HTR-8/SVneo (cell line): Measurements from ENCODE around the gene ZBTB39.
"Not testable (repeated sequence)": the region's sequence is repeated elsewhere in the genome, so short reads cannot be mapped to it uniquely, and the experiment has no call there.

Experiments
- DNase-seq: peaks from one replicate; pipeline ENCODE4 v3.0.0; 2011; ENCODE audit warnings: low spot score, mixed read lengths; ENCODE audit not compliant: insufficient read length
- FAIRE-seq: peaks from 2 replicates; lab custom pipeline; 2011; peaks lifted over from hg19 to GRCh38; lab: Jason Lieb, UNC

The ZBTB39 gene

GRCh38 chr12:56985714-56986113, 20.6 kb downstream of the ZBTB39 start:
- FAIRE-seq = peak; percentile 87
- not testable (repeated sequence) for DNase-seq

GRCh38 chr12:56983386-56983785, 23.0 kb downstream of the ZBTB39 start:
- no peak for DNase-seq
- no peak for FAIRE-seq

DNA sequence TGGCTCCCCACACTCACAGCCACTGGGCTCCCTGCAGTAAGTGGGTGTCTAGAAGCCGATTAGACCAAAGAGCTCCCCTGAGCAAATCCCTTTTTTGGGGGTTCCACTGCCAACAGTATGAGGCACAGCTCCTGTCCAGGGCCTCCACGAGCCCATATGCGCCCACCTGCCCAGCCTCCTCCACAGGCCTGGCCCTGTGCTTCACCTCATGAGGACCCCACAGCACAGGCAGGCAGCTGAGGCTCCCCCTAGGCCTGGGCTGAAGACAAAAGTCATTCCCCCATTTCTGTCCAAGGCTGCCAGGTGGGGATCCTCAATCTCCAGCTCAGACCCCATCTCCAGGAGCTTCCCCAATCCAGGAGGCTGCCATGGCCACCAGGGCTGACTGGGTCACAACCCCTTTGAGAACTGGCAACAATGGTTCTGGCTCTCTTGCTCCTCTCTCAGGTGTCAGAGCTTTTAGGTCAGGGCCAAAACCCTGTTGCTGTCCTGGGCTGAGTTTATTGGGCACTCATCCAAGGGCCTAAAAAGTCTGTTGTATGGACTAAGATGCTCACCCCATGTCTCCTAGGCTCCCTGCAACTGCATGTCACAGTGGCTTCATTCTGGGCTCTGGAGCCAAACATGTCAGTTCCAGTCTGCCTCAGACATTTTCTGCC, 23.6 kb downstream of the ZBTB39 start:
- DNase-seq, FAIRE-seq: not testable (repeated sequence)

- no peak for DNase-seq
- FAIRE-seq = no peak
Observed at GRCh38 chr12:56980941-56981530, 25.3 kb downstream of the ZBTB39 start.

DNA sequence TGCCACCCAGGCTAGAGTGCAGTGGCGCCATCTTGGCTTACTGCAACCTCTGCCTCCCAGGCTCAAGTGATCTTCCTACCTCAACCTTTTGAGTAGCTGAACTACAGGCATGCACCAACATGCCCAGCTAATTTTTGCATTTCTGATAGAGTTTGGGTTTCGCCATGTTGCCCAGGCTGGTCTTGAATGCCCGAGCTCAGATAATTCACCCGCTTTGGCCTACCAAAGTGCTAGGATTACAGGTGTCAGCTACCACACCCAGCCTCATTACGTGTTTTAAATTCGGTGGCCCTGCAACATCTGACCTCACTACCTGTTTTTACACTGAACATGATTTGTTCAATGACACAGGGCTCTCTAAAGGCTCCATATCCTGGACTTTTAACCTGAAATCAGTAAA, 26.1 kb downstream of the ZBTB39 start:
- FAIRE-seq (no peak), DNase-seq (no peak)

DNA sequence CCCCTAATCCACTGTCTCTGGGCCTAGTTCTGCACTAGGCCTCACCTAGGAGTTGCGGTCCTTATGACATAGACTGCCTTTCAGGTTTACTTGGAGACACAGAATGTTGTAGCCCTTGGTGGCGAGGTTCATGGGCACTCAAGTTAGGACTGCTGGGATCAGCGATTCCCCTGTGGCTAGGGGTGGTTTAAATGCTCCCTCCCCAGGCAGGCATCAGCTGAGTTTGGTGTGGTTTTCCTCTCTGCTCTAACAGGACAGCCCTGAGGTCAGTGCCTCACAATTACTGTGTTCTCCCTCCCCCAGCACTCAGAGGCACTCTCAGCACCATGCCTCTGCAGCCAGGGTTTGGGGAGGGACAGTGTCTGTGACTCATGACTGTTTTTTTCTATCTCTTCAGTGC, 26.7 kb downstream of the ZBTB39 start:
- DNase-seq (no peak), FAIRE-seq (no peak)

DNA sequence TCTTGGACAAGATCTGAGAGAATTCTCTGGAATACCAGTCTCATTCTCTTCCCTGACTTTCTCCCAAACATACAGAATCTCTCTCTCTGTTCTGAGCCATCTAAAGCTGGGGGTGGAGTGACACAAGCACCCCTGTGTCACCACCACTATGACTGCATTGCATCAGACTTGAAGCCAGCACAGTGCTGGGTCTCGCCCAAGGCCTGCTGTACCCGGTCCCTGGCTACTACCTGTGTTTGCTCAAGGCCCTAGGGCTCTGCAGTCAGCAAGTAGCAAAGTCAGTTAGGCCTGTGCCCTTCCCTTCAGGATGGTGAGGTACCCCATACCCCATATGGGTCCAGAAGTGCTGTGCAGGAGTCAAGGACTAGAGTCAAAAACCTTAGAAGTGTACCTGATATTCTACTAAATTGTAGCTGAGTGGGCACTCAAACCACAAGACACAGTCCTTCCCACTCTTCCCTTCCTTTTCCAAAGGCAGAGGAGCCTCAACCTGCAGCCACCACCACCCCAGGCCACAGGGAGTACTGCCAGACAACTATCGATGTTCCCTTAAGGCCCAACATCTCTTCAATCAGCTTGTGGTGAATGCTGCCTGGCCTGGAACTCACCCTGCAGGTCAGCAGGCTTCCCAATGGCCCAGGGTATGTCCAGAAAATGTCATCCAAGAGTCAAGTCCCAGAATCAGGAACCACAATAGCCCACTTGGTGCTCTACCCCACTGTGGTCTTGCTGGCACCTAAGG, 27.8 kb downstream of the ZBTB39 start:
- no peak for DNase-seq
- FAIRE-seq = no peak

DNA sequence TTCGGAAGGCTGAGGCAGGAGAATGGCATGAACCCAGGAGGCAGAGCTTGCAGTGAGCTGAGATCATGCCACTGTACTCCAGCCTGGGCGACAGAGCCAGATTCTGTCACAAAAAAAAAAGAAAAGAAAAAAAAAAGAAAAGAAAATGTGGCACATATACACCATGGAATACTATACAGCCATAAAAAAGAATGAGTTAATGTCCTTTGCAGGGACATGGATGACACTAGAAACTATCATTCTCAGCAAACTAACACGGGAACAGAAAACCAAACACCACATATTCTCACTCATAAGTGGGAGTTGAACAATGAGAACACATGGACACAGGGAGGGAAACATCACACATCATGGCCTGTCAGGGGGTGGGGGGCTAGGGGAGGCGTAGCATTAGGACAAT, 29.0 kb downstream of the ZBTB39 start:
- not testable (repeated sequence) for FAIRE-seq, DNase-seq

GRCh38 chr12:56974224-56974623, 32.1 kb downstream of the ZBTB39 start:
- not testable (repeated sequence) for FAIRE-seq, DNase-seq

- FAIRE-seq, DNase-seq: not testable (repeated sequence)
Observed at GRCh38 chr12:56968910-56969309, 37.4 kb downstream of the ZBTB39 start.

DNA sequence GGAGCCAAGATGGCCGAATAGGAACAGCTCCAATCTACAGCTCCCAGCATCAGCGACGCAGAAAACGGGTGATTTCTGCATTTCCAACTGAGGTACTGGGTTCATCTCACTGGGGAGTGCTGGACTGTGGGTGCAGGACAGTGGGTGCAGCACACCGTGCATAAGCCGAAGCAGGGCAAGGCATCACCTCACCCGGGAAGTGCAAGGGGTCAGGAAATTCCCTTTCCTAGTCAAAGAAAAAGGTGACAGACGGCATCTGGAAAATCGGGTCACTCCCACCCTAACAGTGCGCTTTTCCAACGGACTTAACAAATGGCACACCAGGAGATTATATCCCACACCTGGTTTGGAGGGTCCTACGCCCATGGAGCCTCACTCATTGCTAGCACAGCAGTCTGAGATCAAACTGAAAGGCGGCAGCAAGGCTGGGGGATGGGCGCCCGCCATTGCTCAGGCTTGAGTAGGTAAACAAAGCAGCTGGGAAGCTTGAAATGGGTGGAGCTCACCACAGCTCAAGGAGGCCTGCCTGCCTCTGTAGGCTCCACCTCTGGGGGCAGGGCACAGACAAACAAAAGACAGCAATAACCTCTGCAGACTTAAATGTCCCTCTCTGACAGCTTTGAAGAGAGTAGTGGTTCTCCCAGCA, 40.2 kb downstream of the ZBTB39 start:
- DNase-seq, FAIRE-seq: not testable (repeated sequence)

GRCh38 chr12:56965124-56965523, 41.2 kb downstream of the ZBTB39 start:
- not testable (repeated sequence) for DNase-seq, FAIRE-seq

DNA sequence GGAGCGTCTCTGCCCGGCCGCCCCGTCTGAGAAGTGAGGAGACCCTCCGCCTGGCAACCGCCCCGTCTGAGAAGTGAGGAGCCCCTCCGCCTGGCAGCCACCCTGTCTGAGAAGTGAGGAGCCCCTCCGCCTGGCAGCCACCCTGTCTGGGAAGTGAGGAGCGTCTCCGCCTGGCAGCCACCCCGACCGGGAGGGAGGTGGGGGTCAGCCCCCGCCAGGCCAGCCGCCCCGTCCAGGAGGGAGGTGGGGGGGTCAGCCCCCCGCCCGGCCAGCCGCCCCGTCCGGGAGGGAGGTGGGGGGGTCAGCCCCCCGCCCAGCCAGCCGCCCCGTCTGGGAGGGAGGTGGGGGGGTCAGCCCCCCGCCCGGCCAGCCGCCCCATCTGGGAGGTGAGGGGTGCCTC, 42.8 kb downstream of the ZBTB39 start:
- not testable (repeated sequence) for FAIRE-seq, DNase-seq

GRCh38 chr12:56962247-56962646, 44.1 kb downstream of the ZBTB39 start:
- not testable (repeated sequence) for FAIRE-seq, DNase-seq

GRCh38 chr12:56958422-56958821, 47.9 kb downstream of the ZBTB39 start:
- FAIRE-seq (no peak), DNase-seq (no peak)

DNA sequence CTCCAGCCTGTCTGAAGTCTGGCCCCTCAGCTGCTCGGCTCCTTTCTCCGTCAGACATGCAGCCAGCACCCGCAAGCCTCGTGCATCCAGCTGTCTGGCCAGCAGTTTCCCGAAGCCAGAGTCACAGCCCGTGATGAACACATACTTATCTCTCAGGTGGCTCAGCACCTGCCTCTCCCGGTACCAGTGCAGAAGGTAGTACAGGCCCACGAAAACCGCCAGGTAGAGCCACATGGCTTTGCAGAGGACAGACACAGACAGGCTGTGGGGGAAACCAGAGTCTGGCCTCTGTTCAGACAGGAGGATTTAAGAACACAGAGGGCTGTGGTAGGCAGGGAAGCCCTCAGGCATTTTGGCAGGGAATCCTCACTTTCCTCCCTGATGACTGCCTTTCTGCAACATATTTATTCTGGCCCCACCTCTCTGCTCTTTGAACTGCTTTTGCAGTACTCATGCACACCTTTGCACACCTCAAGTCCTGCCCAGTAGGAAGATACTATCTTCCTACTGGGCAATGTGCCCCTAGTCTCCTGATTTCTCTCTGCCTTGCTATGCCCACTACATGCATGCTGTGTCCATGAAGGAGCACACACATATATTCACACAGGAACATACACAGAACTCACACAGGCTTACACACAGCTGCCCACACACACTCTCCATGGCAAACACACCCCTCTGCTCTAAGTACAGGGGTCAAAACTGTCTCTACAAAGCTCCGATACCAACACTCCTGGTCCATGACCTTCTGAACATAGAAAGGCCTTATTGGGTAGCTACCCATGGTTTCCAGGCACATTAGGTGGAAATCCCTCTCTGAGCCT, 48.9 kb downstream of the ZBTB39 start, which contains the start of gene RDH16:
Gene RDH16 (minus strand): TSS at position 380 of the 824 bp plus-strand sequence. CDS start 146 bp downstream, at position 234.
- DNase-seq (no peak), FAIRE-seq (no peak)

DNA sequence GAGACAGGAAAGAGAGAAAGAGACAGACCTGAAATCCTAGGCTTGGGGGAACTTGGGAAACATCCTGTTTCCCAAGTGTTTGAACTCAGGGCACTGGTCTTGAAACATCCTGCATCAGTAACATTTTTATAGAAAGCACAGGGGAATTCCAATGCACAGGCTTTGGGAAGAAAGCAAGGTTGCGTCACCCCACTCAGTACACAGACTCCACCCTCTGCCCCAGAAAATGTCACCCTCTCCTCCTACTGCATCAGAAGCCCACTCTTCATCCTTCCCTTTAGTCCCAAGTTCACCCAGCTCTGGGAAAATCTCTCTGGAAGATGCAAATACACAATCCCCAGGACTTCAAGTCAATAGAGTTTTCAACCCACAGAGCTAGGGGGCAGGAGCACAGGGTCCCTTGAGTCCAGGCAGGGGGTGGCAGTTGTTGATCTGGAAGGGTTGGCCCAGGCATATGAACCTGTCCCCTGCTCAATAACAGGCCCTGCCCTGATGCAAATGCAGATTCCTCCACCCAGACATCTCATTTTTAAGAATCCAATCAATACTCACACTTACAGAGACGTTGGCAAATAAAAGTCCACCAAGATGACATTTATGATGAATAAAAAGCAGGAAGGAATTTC, 50.6 kb downstream of the ZBTB39 start:
- DNase-seq = no peak
- FAIRE-seq = no peak

GRCh38 chr12:56954958-56955355, 51.4 kb downstream of the ZBTB39 start:
- FAIRE-seq (no peak), DNase-seq (no peak)
